A172 (cell line): ENCODE data around the gene PRSS12. TPM values are rescaled to one million over a fixed set of nuclear protein-coding genes. Genes with fewer than 3 reads are reported as not detected.
"Not testable (repeated sequence)": the region's sequence is repeated elsewhere in the genome, so short reads cannot be mapped to it uniquely, and the experiment has no call there.

Experiments used
- DNase-seq: peaks from one replicate; pipeline ENCODE4 v3.0.0-alpha.2; 2015; ENCODE audit warnings: low spot score
- total RNA-seq: library from RNA; depleted of rRNA; stranded (reverse); fragments of >200 nt; shearing (Covaris generic); gene quantifications from 2 replicates; pipeline ENCODE4 v1.2.3, GENCODE V29; 2014; rRNA removed

PRSS12 gene
- total RNA-seq: 1.5 and 3.0 TPM in 2 replicates

GRCh38 chr4:118352843-118353533, at the start of gene PRSS12:
PRSS12 (minus strand) TSS chr4:118353003; CDS start chr4:118352720, 283 bp downstream.
- peak; percentile 46 for DNase-seq

DNA sequence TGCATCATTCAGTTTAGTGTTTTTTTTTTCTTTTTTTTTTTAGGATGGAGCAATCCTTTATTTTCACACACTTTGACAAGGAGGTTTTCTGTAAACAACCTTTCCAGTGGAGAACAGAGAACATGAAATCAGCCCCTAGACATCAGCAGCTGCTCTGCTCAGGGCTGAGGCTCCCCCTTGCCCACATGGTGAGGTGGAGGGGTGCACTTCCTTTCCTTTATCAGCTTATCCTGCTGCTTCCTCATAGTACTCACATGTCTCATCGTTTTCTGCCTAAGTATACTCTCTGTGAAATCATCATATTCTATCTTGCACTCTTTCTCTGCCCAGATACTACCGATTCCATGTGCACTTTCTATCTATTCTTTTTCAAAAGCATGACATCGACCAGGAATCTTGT, 47.6 kb upstream of the PRSS12 start:
- DNase-seq: no peak

GRCh38 chr4:118399883-118400282, 47.1 kb upstream of the PRSS12 start:
- DNase-seq: not testable (repeated sequence)

DNA sequence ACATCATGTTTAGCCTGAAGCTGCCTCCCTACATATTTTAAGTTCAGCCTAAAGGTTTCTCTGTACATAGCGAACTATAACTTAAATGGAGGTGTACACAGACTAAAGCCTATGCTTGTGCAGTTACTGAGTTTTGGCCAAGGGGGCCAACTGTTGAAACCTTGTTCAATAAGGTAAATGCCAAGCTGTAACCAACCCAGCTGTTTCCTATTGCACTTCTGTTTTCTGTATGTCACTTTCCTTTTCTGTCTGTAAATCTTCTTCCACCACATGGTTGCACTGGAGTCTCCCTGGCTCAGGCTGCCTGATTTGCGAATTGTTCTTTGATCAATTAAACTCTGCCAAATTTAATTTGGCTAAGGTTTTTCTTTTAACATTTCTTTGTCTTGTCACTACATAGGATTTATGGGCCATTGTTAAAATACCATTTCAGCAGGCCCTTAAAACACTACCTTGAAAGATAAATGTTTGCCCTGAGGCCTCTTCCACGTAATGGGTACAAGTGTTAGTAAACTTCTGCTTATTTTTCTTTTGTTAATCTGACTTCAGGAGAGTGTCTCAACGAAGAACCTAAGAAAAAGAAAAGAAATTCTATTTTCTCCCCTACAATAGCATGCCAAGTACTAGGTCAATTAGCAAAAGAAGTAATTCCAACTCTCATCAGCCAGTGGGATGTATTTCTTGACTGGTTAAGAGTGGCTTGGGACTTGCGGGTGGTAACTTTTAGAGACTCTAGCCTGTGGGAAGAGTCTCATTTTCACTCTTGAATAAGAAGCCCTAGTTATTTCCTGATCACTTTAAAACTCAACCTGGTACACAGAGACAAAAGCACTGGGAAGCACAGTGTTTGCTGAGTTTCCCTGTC, 45.7 kb upstream of the PRSS12 start:
- DNase-seq: no peak

DNA sequence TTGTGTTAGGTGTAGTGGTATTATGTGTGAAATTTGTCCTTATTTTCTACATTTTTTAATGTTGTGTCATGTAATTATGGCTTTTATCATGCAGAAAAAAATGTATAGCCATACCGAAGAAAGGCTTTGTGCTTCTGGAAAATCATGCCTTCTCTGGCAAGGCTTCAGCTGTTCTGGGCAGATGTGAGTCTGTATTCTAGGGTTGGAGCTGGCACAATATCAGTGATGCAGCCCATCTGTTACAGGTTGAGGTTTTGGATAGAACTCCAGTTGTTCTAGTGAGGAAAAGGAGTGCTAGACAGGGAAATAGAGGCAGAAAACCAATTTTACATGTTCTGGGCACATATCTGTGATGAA, 44.8 kb upstream of the PRSS12 start:
- DNase-seq: no peak

GRCh38 chr4:118396881-118397622, 44.2 kb upstream of the PRSS12 start:
- no peak for DNase-seq

- DNase-seq: no peak
Observed at GRCh38 chr4:118395057-118395644, 42.3 kb upstream of the PRSS12 start.

- DNase-seq: not testable (repeated sequence)
Observed at GRCh38 chr4:118392509-118392908, 39.7 kb upstream of the PRSS12 start.

- DNase-seq: no peak
Observed at GRCh38 chr4:118390121-118390520, 37.3 kb upstream of the PRSS12 start.

- DNase-seq: no peak
Observed at GRCh38 chr4:118389721-118390120, 36.9 kb upstream of the PRSS12 start.

GRCh38 chr4:118388606-118389005, 35.8 kb upstream of the PRSS12 start:
- DNase-seq: no peak

GRCh38 chr4:118381902-118382301, 29.1 kb upstream of the PRSS12 start:
- no peak for DNase-seq

DNA sequence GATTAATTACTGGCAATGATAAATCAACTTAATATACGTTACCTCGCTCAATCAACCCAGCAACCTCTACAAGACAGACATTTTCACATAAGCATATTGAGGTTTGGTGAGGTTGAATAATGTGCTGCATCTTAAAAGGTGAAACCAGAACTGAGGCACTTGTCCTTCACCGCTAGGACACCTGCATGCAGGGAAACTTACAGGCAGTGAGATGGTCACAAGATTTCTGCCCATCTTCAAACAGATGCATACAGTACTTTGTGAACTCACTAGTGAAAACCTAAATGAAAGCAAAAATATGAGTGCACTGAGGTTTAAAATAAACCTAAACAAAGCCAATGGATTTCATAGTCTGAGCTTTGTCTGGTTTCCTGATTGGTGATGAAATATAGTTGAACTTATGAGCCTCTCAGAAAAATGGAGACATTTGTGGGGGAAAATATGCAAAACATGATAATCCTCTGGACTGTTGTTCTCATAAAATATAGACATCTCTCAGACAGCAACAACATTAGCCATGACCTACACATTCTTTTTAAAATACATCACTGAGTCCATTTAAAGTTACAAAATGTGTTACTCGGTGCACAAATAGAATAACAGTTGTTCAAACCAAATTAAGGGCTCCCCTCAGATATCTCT, 20.9 kb upstream of the PRSS12 start:
- DNase-seq: no peak

GRCh38 chr4:118372251-118372650, 19.4 kb upstream of the PRSS12 start:
- no peak for DNase-seq

GRCh38 chr4:118369231-118369630, 16.4 kb upstream of the PRSS12 start:
- no peak for DNase-seq

DNA sequence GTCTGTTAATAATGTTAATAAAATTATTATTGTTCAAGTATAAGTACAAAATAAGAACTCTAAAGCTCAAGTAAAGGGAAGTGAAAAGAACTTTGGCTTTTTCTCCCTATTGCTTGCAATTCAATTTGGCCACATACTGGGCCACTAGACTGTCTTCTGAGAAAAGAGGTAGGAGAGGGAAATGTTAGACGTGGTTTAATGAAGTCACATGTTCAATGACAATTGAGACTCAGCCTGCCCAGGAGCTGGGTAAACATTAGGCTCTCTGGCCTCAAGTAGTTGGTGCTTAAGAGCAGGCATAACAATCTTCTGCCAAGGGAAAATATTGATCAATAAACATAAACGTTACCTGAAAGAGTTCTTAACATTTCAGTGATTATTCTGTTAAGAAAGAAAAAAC, 15.1 kb upstream of the PRSS12 start:
- no peak for DNase-seq

DNA sequence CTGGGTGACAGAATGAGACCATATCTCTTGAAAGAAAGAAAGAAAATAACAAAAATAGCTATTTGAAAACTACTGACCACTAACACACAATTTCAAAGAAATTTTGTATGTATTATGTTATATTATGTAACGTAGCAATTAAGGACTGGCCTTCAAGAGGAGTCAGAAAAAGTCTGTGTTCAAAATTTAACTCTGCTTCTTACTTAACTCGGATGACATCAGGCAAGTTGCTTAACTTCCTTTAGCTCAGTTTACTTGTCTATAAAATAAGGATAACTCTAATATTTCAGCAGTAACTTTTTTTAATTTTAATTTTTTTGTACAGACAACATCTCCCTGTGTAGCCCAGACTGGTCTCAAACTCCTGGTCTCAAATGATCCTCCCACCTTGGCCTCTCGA, 14.6 kb upstream of the PRSS12 start:
- DNase-seq: no peak

DNA sequence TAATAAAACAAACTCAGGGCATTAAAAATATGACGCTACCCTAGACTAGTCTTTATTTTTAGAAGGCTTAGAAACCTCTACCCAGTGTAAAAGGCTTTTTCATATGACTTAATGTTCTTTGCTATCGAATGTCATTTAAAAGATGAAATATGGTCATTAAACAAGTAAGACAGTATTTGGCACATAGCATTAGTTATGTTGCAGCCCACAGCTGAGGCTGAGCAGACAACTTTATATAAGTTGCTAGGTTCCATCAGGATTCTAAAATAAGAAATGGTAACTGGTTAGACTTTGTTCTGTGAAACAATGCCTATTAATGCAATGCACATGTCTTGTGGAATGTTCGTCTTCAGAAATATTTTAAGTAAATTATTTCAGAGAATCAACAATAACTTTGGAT, 10.4 kb upstream of the PRSS12 start:
- DNase-seq: no peak

DNA sequence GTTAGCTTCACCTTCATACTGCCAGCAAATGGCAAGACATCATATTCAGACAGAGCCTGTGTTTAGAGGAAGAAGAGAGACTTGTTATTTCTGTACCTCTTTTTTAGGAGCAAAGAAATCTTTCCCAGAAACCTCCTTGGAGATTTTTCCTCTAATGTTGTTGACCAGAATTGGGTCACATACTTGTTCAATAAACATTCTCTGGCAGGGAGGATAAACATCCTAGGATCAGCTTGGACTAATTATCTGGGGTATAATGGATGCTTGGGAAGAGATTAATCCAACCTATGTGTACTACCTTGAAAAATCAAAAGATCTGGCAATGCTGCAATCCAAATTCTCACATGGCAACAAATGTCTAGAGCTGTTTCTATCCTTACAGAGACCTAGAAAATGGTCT, 8.4 kb upstream of the PRSS12 start:
- DNase-seq: no peak

DNA sequence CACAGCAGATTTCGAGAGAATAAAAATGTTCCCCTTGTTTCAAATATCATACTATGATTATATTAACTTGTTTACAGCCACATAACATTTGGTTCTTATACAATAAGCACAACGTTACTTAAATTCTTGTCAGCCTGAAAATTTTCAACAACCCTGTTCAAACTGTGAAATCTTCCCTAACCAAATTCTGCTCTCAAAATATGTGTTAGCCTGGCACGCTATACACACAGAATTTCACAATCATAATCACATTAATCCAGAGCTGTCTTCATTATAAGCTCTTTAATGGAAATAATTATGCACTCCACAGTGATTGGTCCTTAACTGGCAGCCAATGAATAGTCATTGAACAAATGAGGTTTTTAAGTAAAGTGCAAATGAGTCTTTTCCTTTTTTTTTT, 7.3 kb upstream of the PRSS12 start:
- DNase-seq: no peak

- DNase-seq: no peak
Observed at GRCh38 chr4:118357601-118358000, 4.8 kb upstream of the PRSS12 start.

GRCh38 chr4:118356731-118357130, 3.9 kb upstream of the PRSS12 start:
- DNase-seq: no peak
